NCI-H1048 (cell line): ENCODE measurements around the gene C3.
"Not testable (repeated sequence)": the region's sequence is repeated elsewhere in the genome, so short reads cannot be mapped to it uniquely, and the experiment has no call there.

ENCODE experiments used
- DNase-seq: peaks from one replicate; lab custom pipeline; 2025; lab: John Stamatoyannopoulos, UW

The C3 gene

DNA sequence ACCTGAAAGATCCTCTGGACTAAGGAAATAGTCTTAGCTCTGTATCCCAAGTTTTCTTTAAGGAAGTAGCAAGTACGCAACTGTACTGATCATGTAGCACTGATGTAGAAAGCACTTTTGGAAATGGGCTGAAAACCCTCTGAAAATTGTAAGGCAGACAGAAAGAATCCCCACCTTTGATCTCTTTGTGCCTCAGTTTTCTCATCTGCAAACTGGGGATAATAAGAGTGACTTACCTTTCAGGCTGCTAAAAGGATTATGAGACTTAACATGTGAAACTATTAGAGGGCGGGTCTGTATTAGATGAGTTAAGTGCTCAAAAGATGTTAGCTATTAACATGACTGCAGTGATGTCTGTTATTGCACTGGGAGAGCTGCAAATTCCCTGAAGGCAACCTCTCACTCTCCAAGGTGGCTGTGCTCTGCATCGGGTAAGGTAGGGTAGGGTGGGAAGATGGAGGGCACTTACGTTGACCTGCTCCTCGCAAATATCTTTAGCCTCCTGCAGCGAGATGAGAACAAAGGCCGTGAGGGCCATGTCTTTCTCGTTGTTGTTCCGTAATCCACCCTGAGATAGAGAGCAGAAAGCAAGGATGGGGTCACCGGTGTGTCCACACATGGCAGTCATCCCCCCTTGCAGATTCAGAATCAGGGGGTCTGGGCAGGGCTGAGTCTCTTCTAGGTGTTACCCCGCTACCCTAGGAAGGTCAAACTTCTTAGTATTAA lies 30.1 kb downstream of the C3 start:
- no peak for DNase-seq

DNA sequence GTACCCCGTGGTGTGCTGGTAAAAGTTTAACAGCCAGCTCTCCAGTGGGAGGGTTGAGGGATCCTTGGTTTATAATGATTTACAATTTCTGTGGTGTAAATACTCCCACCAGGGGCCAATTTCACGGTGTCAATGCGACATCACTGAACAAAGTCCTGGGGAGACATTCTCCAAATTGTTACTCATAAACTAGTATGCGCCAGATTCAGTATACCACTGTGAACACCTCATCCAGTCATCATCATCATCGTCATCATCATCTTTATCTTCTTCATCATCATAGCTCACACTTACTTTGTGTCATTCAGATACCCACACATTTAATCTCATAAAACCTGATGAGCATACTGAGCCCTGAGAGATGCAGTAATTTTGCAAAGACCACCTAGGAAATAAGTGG lies 33.3 kb downstream of the C3 start:
- DNase-seq: no peak

DNA sequence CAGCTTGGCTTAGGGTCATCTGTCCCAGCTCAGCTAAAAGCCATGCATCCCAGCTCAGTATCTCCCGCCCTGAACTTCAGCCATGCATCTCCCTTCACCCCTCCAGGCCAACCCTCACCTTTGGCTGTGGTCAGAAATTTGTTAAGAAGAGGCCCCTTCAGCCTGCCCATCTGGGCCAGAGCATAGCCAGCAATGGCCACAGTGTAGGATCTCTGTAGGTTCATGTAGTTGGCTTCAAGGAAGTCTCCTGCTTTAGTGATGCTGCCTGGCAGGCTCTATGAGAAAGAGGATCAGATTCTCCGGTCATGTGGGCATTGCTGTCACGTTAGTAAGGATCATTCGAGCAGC lies 33.8 kb downstream of the C3 start:
- DNase-seq: no peak

DNA sequence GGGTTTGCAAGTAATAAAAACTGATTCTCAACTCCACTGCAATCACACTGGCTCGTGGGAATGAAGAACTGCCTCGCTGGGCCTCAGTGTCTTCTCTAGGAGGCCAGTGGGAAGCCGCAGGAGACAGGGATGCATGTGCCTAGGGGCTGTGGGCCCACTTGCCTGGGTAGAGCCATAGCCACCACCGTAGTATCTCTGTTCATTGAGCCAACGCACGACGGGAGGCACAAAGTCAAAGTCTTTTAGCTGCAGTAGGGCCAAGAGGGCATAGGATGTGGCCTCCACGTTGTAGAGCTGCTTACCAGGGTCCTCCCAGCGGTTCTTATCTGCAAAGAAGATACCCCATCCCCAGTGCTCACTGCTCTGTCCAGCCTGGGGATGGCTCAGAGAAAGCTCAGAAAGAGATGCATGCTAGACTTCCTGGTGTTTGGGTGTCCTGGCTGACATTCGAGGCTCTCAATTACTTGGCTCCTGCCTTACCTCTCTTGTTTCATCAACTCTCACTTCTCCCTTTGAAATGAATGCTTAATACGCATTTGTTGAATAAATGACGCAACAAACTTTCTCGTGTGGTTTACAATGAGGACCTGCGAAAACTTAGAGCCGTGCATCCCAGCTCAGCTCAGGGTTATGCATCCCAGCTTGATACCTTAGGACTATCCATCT lies 34.4 kb downstream of the C3 start:
- no peak for DNase-seq

DNA sequence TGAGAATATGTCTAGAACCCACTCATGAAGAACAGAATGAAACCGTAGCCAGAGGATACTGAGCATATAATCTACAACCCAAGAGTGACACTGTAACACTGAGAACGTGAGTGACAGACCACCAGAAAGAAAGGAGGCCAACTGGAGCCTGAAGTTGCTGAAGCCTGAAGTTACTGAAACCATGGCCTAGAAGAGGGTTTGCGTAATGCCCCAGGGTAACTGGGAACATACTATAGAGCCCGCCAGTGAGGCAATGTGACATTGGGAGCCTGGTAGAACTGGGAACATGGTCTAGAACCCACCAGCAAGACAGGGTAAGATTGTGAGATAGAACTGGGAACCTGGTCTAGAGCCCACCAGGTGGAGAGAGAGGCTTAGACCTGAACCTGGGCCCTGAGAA lies 35.0 kb downstream of the C3 start:
- DNase-seq: no peak

DNA sequence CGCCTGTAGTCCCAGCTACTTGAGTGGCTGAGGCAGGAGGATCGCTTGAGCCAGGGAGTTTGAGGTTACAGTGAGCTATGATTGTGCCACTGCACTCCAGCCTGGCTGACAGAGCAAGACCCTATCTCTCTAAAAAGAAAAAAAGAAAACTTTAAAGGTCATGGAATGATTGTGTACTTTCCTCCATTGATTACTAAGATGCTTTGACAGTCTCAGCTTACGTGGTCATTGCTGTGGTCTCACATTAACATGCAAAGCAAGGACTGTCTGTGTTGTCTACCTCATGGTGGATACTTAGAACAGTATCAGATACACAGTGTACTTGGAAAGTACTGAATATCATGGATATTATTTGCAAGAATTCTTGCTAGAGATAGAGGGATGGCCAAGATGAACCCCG lies 36.5 kb downstream of the C3 start:
- DNase-seq: no peak

DNA sequence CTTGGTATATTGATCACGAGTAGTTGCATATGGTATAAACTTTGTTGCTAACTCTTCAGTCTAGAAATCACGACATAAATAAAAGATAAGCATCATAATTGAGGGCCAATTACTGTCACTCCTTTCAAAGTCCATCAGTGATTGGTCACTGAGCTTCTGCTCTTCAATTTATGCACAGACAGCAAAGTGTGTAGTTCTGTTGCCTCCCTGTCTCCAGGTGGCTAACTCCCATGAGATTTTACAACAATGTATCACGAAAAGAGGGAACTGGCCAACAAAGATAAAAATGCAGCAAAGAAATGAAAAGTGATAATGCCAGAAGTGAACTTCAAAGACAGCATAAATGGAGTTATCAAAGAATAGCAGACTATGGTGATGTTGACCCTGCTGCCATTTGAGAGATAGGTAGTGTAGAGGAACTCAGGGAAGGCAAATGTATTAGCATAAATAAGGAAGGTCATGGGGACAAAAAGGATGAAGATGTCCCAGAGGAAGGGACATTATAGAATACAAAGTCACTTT lies 37.8 kb downstream of the C3 start:
- no peak for DNase-seq

DNA sequence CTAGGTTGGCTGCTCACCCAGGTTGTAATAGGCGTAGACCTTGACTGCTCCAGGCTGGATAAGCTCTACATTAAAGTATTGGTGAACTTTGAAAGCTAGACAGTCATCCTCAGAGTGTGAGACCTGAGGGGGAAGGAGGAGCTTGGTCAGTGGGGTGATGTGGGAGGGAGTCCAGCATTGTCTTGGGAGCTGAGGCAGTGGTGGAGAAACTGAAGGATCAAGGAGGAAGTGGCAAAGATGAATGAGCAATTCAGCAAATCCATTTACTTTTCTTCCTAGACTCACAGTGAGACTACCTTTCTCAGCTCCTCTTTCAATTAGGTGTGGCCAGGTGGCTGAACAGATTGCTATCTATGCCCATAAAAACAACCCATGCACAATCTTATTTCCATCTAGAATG lies 40.3 kb downstream of the C3 start:
- DNase-seq: no peak

DNA sequence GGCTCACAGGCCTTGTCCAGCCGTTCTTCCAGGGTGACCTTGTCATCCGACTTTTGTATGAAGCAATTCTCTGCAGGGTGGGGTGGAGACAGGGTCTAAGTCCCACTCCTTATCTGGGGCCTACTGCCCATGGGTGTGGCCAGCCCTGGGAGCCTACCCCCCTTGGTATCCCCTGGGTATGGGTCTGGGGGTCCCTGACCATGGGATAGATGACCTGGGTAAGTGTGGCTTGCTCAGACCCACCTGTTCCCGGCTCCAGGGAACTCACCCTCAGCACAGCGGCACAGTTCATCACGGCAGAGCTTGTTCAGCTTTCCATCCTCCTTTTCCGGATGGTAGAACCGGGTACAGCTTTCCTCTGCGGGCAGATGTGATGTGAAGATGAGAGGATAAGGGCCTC lies 41.3 kb downstream of the C3 start:
- no peak for DNase-seq

DNA sequence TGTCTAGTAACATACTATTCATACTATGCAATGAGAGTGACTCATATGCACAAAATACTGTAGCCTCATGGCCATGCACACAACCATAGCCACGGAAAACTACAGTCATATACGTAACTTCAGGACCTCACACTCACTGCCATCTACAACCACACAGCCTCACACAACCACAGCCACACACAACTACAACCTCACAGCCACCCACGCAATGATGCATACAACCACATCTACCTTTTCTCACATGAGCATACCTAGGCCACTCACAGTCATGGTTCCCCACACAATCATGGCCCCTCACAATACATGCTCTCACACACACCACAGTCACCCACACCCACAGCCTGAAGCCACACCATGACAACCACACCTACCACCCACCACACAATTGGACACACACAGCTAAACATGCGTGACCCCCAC lies 41.8 kb downstream of the C3 start:
- no peak for DNase-seq

DNA sequence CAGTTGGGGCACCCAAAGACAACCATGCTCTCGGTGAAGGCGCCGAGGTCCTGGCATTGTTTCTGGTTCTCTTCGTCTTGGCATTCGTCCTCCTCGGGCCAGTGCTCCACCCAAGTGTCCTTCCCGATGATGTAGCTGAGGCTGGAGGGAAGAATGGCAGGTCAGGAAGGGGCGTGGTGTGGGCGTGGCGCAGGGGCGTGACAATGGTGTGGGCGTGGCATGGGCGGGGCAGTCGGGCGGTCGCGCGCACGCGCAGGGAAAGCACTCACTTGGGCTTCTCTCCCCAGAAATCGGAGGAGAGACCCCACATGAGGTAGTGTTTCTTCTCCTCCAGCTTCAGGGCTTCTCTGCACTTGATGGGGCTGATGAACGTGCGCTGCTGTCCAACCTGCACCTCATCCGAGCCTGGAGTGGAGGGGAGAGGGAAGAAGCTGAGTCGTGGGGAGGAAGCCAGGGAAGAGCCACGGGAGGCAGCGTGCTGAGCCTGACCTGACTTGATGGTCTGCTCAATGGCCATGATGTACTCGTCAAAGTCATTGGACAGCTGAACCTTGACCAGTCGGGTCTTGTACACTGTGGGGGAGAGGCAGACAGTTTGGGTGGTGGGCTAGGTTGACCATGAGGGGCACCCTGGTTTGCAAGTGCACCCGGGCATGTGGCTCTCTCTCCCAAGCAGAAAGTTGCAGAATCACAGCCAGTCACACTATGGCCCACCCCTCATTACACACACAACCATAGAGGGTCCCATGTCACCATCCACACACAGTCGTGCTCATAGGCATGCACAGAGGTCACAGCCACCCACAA lies 42.4 kb downstream of the C3 start:
- DNase-seq: no peak

DNA sequence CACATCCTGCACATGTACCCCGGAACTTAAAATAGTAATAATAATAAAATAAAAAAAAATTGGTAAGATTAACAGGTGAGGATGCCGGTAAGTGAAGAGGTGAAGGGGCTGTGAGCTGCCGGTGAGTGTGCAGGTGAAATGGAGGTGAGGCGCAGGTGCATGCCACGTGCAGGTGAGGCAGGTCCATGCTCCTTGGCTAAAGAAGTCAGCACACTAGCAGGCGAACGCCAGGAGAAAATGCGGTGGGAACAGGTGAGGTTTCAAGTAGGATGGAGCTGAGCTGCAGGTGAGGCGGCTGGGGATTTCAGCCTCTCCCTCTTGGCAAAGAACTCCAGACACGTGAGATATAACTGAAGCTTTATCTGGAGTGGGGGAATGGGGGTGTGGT lies 43.0 kb downstream of the C3 start:
- no peak for DNase-seq

DNA sequence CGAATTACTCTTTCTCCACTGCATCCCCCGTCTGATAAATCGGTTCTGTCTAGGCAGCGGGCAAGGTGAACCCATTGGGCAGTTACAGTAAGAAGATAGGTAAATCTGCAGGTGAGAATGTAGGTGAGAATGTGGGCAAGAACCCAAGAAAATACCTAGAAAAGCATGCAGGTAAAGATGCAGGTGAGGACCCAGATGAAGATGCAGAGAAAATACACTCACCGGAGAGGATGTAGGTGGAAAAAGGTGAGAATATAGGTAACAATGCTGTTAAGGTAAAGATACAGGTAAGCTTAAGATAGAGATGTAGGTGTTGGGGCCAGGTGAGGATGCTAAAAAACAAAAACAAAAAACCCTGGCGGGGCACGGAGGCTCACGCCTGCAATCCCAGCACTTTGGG lies 44.2 kb downstream of the C3 start:
- DNase-seq: no peak

DNA sequence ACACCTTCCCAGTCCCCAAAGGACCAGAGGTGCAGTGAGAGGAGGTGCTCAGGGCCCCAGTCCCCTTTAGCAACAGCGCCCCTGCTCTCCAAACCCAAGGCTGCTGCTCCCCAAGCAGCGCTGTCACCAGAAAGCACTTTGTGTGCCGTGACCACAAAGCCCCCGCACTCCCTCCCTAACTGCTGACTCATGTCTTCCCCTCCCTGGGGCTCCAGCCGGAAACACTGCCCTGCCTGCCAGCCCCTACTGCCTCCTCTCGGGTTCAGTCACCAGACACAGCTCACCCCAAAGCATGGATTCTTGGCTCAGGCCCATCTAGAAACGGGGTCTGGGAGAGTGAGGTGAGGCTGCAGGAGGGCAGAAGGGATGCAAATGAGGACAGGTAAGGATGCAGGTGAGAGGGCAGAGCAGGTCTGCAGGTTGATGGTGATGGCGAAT lies 45.6 kb downstream of the C3 start:
- DNase-seq: no peak

DNA sequence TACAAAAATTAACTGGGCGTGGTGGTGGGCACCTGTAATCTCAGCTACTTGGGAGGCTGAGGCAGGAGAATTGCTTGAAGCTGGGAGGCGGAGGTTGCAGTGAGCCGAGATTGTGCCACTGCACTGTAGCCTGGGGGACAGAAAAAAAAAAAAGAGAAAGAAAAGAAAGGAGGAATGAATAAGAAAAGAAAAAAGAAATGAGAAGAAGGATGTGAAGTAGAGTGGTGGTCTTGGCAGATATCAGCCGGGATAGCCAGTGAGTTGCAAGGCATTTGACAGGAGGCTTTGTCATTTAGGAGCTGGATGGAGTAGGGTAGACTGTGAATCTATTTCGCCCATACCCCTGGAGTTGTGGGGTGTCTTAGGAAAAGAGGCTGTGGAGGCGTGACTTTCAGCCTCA lies 46.0 kb downstream of the C3 start:
- DNase-seq: not testable (repeated sequence)

DNA sequence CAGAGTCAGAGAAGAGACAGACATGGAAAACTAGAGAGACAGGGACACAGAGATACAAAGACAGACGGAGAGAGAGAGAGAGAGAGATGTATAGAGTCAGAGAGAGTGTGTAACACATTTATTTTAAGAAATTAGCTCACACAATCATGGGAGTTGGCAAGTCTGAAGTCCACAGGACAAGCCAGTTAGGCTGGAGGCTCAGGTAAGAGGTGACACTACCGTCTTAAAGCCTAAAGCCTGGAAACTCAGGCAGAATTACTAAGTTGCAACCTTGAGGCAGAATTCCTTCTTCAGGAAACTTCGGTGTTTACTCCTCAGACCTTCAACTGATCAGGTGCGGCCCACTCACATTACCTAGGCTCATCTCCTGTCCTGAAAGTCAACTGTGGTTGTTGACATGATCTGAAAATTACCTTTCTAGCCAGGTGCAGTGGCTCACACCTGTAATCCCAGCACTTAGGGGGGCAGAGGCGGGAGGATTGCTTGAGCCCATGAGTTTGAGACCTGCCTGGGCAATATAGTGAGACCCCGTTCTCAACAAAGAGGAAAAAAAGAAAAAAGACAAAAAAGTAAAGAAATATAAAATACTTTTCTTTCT lies 47.7 kb downstream of the C3 start:
- DNase-seq: no peak

DNA sequence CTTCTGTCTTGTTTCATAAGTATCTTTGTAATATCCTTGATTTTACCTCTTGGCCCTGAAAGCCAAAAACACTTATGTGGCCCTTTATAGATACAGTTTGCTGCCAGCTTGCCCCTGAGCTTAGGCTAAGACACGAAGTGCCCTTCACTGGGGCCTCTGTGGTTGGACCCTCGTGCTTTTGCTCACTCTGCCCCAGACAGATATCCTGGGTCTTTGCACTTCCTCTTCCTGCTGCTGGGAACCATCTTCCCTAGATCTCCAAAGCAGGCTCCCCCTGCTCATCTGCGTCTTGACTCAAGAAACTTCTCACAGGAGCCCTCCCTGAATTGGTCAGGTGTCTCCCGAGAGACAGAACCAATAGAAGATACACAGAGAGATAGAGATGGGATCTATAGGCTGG lies 48.5 kb downstream of the C3 start:
- DNase-seq: no peak

DNA sequence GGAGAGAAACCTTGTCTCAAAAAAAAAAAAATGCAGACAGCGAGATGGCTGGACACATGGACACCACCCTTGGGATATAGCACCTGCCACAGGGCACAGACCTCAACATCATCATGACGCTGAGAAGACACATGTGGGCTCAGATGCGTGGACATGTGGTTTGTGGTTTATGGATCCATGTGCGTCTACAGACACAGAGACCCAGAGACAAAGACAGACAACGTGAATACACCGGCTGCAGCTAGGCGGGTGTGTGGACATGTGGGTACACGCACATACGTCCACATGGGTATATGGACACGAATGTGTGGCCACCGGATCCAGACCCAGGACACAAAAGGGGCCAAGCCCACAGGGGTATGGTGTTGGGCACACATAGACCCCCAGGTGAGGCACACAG lies 51.8 kb downstream of the C3 start:
- no peak for DNase-seq

DNA sequence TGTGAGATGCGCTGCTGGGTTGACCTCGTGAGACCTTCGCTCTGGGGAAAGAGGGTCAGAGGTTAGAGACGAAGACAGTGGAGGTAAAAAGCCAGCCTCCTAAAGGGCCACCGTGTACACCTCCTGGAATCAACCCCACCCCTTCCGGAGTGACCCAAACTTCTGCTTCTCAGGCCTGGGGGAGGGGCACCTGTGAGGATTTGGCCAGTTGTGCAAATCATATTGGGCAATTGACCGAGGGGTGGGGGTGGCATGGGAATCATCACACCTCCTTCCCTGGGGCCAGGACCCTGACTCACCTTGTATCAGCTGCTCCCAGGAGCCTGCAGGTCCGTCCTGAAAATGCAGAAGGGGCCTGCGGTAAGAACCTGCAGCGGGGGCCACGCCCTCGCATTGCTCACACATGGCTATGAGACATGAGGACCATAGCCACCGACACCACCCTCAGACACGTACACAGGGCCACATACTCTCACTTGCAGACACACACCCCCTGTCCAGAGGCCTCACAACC lies 53.3 kb downstream of the C3 start:
- no peak for DNase-seq

DNA sequence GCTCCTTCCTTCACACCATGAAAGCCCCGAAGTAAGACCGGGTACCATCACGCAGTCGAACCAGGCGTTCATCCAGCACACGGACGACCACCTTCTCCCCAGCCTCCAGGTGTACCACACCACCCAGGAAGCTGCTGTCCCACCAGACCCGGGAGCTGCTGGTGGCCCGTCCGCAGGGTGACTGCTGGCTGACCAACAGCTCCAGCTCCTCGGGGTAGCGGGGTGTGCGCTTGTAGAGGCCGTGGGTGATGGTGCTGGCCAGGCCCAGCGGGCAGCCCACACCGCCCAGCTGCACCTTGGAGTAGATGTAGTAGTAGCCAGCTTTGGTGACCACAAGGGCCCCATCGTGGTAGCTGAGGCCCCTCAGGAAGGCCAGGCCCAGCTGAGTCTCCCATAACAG lies 55.5 kb downstream of the C3 start:
- no peak for DNase-seq

DNA sequence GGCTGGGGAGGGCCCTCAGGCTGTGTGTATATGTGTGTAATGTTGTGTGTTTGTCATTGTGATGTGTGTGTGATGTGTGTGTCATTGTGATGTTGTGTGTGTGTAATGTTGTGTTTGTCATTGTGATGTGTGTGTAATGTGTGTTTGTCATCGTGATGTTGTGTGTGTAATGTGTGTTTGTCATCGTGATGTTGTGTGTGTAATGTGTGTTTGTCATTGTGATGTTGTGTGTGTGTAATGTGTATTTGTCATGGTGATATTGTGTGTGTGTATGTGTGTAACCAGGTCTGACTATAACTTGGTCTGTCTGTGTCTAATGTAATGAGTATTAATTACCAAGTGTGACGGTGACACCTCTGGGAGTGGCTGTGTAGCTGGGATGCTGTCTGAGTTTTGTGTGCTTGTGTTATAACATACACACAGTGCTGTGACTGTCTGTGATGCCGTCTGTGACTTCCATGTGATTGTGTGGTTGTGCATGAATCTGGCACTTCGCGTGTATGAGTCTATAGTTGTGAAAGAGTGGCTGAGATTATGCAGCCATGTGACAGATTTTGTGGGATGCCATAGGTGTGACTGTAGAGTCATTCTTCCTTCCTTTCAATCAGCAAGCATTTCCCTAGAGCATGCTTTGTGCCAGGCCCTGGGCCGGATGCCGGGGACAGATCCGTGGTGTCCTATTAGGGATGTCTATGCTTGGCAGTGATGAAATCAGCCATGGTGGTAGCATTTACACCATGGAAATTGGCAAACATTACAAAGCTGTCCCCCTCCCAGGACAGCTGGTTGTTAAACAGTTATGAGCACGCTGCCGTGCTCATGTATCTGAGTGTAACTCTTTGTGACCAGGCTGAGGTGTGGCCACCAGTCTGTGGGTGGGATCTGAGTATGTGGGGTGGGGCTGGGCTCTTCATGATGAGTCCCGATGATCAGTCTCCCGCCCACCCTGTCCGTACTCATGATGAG lies 56.9 kb downstream of the C3 start:
- DNase-seq: no peak
